Myocyte (in vitro differentiated cells): ENCODE results near the gene MARK3. TPM values are rescaled to one million over a fixed set of nuclear protein-coding genes. Genes with fewer than 3 reads are reported as not detected.
"Not testable (repeated sequence)": the region's sequence is repeated elsewhere in the genome, so short reads cannot be mapped to it uniquely, and the experiment has no call there.

ENCODE experiments used
- DNase-seq: peaks from one replicate; pipeline ENCODE4 v3.0.0-alpha.2; 2012; ENCODE audit warnings: low read depth
- total RNA-seq: library from RNA; depleted of rRNA; stranded (reverse); fragments of >200 nt; gene quantifications from 2 replicates; pipeline ENCODE4 v1.2.3, GENCODE V29; 2014

MARK3 gene
- total RNA-seq, 1 donor from 2014 or later, result 82.0 TPM

DNA sequence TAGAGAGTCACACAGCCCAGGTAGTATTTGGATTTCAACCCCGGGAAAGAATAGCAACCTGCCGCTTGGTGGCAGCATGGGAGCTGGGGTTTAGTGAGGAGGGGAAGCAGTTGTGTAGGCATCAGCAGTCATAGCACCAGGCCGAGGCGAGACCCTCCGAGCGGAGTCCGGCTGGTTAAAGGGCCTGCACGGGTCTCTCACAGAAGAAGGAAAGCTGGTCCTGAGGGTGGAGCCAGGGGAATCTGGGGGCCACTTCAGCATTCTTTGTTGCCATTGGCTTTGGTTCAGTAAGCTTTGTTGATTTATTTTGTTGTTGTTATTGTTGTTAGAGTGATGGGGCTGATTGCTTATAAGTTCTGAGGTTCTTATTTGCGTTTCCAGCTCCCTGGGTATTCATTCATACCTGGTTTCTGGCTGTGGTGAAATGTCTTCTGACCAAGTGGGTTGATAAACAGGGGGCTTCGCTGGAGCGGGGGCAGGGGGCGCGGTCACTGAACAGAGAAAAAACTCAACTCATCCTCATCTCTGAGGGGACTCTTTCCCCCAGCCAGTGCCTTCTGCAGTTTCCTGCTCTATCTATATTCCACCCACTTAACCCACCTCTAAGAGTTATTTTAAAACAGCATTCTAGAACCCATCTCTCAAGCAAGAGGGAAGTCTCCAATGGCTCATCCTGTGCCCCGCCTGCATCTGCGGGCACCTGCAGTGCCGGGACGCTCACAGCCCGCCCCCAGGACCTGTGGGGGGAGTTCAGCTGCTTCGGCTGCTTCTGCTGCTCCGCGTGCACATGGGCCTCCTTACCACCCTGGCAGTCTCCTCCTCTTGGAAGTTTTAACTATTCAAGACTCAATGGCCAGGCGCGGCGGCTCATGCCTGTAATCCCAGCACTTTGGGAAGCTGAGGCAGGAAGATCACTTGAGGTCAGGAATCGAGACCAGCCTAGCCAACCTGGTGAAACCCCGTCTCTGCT is 125.8 kb downstream of the MARK3 start:
- no peak for DNase-seq

DNA sequence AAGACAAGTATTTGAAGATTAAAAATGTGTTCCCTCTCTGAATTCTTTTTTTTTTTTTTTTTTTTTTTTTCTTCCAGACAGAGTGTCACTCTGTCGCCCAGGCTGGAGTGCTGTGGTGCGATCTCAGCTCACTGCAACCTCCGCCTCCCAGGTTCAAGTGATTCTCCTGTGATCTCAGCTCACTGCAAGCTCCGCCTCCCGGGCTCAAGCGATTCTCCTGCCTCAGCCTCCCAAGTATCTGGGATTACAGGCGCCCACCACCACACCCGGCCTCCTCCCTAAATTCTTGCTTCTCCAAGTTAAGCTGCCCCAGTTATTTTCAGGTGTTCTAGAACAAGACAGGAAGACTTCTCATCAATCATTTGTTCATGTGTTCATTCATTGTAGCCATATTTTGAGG is 127.0 kb downstream of the MARK3 start:
- DNase-seq, result not testable (repeated sequence)

DNA sequence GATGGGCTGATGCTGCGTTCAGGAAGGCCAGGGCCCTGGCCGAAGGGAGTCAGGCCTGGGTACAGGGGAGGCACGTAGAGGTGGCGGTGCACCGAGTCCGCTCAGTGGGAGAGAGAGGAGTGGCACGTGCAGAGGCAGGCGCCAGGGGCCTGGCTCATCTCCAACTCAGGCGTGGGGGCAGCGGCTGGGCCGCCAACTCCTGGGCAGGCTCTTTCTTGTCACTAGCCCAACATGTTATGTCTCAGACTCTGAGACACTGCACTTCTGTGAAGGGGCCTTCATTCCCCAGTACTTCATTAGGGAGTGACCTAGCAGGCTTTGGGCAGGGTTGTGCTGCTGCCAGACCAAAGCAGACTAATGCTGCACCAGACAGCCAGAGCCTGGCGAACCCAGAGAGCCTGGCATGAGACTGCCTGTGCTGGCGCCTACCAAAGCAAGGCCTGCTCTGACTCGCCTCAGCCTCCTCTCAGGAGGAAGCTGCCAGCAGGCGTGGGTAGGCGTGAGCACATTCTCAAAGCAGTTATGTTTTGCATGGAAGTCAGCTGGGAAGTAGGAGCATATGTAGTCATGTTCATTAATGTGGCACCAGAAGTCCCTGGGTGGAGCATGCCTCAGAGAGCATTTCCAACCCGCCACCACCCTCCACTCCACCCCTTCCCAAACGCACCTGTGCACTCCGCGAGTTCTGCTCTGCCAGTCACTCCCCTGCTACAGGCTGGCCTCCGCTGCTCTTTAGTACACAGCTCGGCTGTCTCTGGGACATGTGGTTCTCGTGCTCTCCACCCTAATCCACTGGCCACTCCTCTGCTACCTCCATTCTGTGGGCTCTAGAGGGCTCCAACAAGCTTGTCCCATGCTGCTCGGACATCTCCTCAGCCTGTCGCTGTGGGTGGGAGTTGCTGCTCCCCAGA is 127.7 kb downstream of the MARK3 start:
- DNase-seq, result peak; percentile 89

DNA sequence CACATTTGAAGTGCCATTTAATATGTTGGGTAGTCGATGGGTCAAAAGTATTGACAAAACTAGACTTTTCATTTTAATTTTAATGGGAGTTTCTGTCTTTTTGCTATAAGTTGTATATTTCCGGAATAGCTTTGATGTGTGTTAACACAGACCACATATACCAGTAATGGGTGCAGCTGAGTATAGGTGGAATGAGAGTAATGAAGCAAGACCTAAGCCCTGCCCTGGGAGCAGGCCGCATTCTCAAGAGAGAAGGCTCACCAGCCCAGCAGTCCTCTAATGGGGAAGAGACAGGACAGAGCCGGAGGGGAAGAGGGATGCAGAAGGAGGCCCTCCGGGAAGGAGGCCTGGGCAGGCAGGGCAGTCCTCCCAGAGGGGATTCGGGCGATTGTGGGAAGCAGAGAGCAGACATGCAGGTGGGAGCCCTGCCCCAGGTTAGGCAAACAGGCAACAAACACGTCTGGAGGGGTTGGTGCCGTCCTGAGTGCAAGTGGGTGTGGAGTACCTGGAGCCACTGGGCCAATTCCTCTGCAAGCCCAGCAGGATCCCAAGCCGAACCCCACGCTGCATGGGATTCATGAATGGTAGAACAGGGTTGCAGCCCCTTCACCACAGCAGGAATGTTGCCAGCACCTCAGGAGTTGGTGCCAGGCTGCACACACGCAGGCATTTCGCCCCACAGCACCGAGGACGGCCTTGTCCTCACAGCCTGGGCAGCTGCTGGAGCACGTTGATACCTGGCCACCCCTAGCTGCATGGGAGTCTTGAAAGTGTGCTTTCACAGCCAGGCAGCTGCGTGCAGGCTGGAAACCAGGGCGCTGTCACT is 129.6 kb downstream of the MARK3 start:
- DNase-seq, result no peak

DNA sequence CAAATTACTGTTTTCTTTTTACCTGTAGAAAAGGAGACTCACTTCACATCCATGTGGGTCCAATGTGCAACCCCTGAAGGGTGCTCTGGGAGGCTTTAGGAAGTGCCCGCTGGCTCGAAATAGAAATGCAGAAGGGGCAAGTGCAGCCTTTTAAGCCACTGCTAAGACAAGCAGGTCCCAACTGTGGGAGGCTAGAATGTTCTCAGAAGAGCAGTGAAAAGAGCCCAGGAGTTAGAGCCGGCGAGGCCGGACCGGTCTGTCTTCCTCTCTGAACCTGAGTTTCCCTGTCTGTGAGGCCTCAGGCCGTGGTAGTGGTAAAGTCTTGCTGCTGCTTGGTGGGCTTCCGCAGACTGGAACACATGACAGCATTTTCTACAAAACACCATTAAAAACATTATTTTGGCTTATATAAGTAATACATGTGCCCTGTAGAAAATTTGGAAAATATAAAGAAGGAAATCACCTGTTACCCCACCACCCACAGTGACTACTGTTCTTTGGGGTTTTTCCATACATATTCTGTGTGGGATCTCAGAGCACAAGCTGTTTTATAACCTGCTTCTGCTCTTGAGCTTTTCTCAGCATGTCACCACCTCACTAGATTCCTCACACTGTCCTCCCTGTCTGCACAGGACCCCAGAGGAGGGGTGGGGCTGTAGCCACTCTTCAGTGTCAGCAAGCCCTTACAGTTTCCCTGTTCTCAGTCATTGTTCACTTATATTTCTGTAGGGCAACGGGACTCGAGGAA is 131.4 kb downstream of the MARK3 start:
- no peak for DNase-seq

DNA sequence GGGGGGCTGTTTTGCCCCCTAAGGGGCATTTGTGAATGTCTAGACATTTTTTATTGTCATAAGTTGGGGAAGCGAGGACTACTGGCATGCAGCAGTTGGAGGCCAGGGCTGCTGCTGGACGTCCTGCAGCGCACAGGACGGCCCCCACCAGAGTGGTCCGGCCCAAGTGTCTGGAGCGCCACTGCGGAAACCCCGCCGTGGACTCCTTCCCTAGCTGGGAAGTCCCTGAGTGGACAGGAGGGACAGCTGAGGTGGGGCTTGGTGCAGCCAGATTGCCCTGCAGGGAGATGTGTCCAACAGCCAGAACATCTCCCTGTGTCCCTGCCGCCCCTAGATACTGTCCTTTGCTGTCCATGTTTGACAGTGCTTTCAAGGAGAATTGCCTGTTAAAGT is 132.0 kb downstream of the MARK3 start:
- no peak for DNase-seq

DNA sequence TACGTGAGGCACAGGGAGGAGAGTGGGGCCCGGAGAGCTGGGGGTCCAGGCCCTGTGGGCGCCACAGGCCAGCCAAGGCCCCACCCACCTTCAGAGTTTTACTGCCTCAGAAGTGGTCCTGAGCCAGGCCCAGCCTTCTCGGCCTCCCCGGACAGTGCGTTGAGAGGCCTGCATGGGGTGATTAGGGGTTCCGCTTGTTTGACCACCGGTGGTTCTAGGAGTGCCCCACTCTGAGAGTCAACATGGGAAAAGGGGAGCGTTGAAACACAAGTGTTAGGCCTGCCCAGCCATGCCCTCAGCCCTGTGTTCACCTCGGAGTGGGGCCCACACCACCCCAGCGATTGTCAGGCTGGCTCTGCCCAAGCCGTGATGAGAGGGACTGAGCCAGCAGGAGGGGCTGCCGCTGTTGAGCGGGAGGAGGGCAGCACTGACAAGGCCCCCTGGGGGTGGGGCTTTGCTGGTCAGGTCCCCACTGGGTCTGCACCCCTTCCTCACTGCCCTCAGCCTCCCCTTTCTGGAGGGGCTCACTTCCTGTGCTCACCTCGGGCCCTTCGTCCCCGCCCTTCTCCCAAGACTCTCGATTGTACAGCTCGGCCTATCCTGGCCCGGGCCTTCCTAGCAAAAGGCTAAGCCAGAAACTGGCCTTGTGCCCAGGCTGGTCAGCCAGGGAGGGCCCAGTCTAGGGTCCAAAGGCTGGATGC is 132.7 kb downstream of the MARK3 start:
- no peak for DNase-seq

DNA sequence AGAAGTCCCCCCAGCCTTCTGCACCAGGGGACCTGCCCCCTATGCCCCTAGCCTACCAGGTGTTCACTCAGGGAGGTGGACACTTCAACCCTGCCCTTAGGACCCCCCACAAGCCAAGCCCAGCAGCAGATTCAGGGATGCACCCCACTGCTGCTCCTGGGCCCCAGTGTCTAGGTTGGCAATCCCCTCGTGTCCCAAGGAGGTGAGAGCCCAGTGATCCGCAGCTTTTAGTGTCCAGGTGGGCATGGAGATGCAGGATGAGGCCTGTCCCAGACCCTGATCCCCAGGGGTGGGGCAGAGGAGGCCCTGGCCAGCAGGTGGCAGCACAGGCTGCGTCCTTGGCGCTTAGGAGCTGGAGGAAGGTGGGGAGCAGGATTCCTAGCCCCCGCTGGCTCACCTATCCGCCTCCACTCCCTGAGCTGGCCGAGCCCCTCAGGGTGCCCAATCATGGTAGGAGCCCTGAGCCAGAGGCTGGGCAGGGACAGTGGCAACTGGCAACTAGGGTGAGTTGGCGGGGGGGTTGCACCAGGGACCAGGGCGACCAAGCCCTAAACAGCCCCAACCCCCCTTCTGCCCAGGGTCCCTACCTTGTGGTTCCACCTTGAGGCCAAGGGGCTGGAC is 133.3 kb downstream of the MARK3 start:
- peak; percentile 66 for DNase-seq

DNA sequence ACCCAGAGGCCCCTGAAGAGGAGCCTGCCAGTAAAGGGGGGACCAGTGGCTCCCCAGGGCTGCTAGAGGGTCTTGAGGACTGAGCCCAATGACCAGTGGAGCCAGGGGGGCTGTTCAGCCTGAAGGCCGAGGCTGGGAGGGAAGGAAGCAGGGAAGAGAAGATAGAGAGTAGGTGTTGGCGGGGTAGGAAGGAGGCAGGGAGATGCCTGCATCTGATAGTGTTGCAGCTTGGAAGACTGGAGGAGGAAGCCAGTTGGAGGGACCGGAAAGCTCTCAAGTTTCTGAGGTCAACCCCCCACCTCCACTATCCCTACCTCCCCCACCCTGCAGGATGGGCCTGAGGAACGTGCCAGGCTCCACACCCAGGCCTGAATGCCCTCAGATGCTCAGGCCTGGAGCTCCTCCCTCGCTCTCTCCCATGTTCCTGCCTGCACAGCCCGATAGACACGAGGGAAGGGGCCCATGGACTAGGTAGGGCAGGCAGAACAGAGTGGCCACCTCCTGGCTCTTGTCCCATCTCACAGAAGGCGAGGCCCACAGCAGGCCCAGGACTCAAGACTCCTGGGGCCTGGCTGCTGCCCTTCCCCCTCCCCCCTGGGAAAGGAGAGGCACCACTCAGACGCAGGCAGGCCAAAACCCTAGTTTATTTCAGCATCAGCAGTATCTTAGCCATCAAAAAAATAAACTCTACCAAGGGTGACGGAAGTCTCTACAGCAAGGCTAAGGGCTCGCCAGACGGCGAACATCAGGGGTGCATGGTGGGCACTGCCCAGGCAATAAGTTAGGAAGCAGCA is 134.0 kb downstream of the MARK3 start:
- peak; percentile 53 for DNase-seq

DNA sequence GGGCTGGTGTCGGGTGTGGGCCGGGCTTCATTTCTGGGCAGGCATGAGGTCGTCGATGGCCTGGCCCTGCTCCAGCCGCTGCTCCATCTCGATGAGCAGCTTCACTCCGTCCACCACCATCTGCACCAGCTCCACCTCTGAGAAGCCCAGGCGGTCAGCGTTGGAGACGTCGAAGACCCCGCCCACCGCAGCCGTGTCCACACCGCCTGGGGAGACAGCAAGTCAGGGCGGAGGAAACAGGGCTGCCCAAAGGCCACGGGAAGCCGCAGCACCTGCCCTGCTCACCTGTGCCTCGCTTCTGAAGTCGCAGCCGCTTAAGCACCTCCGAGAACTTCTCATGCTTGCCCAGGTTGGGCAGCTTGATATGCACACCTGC is 134.6 kb downstream of the MARK3 start:
- DNase-seq, result no peak

DNA sequence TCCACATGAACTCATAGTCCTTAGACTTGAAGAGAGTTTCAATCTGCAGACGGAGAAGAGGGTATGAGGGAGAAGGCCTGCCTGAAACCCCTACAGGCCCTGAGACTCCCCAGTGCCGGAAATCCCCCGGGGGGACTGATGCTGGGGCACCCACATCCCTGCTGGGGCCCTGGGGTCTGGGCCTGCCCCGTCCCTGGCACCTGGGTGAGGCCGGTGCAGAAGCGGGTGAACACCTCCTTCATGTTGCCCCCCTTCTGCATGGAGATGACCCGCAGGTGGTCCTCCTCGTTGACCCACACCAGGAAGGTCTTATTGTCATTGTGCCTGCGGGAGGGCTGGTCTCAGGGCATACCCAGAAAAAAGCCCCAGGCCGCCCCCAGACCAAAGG is 135.0 kb downstream of the MARK3 start:
- no peak for DNase-seq

DNA sequence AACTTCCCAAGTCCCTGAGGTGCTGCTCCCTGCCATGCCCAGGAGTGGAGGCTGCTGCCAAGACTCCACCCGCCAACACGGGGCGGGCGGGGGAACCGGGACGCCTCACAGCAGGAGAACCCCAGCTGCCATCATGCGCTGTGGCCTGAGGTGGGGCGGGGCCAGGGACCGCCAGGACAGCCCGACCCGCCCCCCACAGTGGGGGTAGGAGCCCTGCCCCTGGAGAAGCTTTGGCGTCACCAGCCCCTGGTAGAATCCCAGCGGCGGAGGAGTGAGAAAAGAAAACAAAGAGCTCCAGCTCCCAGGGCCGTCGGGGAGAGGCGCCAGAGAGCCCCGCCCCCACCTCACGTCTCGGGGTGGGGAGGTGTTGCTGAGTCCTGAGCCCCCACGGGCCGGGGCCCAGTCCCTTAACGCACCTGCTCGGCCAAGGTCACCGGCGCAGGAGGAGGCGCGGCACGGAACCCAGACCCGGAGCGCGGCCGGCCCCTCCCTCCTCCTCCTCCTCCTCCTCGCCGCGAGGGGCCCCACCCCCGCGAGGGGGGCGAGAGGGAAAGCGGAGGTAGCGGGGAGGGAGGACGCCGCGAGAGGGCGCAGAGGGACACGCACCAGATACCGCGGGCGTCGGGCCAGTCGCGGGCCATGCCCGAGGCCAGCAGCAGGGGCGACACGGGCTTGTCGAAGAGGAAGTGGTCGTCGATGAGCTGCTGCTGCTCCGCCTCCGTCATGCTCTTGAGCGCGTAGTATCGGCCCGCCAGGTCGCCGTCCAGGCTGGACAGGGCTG is 135.6 kb downstream of the MARK3 start:
- peak; percentile 78 for DNase-seq

DNA sequence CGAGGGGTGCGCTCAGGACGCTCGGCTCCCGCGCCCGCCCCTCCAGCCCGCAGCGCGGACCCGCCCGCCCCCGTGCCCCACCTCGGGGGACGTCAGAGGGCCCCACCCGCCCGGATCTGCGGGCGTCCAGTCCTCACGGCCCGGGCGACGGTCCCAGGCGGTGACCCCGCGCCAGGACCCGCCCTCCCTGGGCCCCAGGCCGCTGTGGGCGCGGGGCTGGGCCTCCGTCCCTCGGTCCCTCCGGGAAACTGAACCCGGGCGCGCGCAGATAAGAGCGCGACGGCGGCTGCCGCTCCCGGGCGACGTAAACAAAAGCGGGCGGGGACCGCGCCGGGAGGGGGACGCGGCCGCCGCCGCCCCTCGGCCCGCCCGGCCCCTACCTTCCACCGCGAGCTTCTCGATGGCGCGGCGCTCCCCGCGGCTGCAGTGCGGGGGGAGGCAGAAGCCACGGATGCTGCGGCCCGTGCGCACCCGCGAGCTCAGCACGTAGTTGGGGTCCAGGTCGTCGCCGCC is 136.3 kb downstream of the MARK3 start:
- no peak for DNase-seq

DNA sequence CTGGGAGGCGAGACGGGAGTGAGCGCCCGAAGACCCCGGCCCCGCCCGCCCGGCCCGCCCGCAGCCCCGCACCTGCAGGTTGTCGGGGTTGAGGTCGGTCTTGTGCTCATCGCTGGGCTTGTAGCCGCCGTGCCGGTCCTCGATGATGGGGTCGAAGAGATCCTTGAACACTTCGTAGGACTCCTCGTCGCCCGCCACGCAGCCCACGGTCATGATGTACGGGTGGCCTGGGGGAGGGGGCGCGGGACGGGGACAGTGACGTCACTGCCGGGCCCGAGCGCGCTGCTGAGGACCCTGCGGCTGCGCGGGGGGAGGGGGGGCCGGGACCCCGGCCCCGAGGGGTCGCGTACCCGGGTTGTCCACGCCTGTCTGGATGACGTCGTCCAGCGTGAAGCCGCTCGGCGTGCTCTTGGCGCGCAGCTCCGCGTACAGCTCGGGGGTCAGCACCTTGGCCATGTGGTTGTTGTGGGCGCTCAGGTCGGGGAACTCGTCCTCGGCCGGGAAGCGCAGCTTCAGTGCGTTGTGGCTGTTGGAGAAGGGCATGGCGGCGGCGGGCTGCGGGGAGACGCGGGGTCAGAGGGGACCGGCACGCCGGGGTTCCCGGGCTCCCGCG is 136.8 kb downstream of the MARK3 start:
- peak; percentile 44 for DNase-seq

DNA sequence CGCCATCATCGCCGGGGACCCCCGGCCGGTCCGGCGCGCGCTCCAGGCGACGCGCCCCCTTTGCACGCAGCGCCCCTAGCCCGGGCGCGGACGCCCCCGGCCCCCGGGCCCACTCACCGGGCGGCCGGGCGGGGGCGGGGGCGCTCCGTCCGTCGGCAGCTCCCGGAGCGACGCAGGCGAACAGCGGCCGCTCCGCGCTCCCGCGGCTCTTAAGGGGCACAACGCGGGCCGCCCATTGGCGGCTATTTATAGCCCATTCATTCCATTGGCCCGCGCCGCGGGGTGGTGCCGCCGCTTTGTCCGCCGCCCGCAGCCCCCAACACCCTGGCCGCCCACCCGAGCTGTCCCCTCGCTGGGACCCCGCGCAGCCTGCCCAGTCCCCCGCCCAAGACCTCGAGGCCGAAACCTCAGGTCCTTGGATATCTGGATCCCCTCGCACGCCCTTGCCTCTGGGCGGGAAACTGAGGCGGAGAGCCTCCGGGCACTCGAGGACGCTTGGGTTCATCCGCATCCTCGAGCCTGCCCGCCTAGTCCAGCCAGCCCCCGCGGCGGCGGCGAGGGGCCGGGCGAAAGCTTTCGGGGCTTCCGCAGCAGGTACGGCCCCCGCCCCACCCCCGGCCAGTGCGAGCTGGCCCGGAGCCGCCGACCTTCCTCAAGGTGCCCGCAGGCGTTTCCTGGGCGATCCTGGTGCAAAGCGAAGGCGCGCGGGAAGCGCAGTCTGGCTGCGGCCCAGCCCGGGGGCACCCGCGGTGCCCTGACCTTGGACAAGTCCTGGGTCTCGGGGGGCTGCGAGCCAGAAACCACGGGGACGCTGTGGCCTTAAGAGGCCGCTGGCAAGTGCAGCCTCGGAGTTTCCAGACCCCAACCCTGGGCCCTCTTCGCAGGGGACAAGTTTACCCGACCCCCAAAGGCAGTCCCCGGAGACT is 137.7 kb downstream of the MARK3 start, which contains the start of gene CKB:
CKB (minus strand) TSS at position 182 of the 926 bp plus-strand sequence. CDS start 337 bp downstream, outside the sequence.
- peak; percentile 73 for DNase-seq

DNA sequence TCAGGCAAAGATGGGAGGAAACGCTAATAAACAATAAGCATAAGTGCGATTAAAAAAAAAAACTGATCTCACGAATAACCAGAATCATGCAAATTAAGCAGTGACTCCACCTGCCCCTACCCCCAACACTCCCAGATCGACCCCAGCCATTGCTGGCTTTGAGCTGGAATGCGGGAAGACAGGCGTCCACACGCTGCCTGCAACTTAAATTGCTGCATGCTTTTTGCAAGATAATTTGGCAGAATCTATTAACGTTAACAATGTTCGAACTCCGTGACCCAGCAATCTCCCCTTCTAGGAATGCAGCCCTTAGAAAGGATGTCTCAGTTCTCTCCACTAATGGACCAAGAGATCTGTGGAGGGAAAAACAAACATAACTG is 138.3 kb downstream of the MARK3 start:
- DNase-seq, result no peak
